Fibroblast of mammary gland (primary cell): Measurements from ENCODE around the gene CDKAL1.

Experiments used
- DNase-seq: peaks from one replicate; pipeline ENCODE4 v3.0.0-alpha.2; 2010; ENCODE audit warnings: low read depth
- H3K4me3 ChIP-seq: 2 replicates; pipeline ENCODE4 v1.5.1; 2011; ENCODE audit warnings: low read depth, mild to moderate bottlenecking, low read length, moderate library complexity; ENCODE audit not compliant: control insufficient read depth
- CTCF ChIP-seq: conservative IDR thresholded peaks from 2 replicates; pipeline ENCODE4 v1.5.1; 2011; ENCODE audit warnings: low read depth, low read length, inconsistent platforms; ENCODE audit not compliant: control insufficient read depth, insufficient read depth

Gene CDKAL1

GRCh38 chr6:20699402-20699801 is 165.1 kb downstream of the CDKAL1 start:
- TF ChIP-seq CTCF = no peak
- no peak overlapping the region for H3K4me3 ChIP-seq
- no peak for DNase-seq

- no peak overlapping the region for H3K4me3 ChIP-seq
- DNase-seq = no peak
- no peak for TF ChIP-seq CTCF
Observed at GRCh38 chr6:20700375-20700774, 166.1 kb downstream of the CDKAL1 start.

GRCh38 chr6:20702366-20702765 is 168.1 kb downstream of the CDKAL1 start:
- no peak overlapping the region for H3K4me3 ChIP-seq
- DNase-seq = no peak
- TF ChIP-seq CTCF = no peak

- no peak for DNase-seq
- H3K4me3 ChIP-seq = no peak overlapping the region
- TF ChIP-seq CTCF = no peak
Observed at GRCh38 chr6:20703049-20703448, 168.8 kb downstream of the CDKAL1 start.

- no peak for DNase-seq
- no peak overlapping the region for H3K4me3 ChIP-seq
- TF ChIP-seq CTCF = no peak
Observed at GRCh38 chr6:20704325-20705025, 170.2 kb downstream of the CDKAL1 start.

DNA sequence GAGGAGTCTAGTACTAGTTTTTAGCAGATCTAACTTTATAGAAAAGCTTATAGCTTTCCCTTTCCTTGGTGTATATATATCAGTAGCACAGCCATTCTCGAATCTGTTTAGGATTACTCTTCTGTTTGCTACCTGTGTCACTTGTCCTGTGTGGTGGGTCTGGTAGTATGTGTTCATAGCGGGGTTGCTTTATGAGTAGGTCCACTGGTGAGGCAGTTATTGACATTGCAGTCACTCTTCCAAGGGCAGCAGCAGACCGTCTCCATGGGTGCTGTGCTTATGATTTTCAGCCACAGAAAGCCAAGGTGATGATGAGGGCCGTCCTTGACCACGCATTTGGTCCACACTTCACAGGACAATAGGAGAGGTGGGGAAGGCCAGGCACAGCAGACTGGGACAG is 171.5 kb downstream of the CDKAL1 start:
- H3K4me3 ChIP-seq = no peak overlapping the region
- DNase-seq = no peak
- TF ChIP-seq CTCF = no peak
